Activated T-helper 1 cell treated with Interleukin-2 at 50 U/mL for 16 hours (primary cell): Measurements from ENCODE around the gene CASD1.

Experiments
- DNase-seq: peaks from one replicate; pipeline ENCODE4 v3.0.0-alpha.2; 2020; ENCODE audit warnings: low read depth

CASD1 gene

DNA sequence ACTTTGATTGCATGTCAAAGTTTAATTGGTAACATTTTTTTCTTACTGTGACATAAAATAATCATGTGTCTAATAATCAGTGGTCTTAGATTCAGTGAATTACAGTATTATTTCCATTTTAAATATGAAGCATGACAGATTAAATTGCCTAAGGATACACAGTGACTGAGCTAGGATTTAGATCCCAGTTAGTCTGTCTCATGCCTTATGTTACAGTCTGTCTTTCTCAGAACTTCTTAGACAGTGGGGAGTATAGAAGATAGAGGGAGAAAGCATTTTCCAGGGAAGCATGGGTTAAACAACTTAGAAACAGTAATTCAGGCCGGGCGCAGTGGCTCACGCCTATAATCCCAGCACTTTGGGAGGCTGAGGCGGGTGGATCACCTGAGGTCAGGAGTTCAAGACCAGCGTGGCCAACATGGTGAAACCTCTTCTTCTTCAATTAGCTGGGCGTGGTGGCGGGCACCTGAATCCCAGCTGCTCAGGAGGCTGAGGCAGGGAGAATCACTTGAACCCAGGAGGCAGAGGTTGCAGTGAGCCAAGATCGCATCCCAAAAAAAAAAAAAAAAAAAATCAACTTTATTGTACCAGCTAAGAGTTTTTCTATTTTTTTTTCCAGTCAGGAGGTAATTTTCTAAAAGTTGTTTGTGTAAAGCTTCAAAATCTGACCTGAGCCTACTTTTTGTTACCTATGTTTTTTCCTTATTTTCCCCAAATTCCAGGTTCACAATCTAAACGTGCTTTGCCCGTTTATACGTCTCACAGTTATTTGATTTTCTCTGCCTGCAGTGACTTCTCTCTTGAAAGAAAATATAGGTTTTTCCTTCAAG lies 3.3 kb downstream of the CASD1 start:
- no peak for DNase-seq

DNA sequence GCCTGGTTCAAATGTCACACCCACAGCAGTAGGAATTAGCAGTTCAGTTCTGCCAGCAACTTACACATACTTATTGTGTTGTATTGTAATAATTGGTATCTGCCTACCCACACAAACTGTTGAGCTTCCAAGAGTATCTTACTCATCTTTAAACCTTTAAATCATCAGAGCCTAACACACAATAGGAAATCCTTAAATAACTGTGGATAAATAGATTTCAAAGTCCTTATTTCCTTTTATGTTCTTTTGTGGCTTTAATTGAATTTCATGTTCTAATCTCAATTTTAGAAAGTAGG lies 3.9 kb downstream of the CASD1 start:
- DNase-seq, result no peak

DNA sequence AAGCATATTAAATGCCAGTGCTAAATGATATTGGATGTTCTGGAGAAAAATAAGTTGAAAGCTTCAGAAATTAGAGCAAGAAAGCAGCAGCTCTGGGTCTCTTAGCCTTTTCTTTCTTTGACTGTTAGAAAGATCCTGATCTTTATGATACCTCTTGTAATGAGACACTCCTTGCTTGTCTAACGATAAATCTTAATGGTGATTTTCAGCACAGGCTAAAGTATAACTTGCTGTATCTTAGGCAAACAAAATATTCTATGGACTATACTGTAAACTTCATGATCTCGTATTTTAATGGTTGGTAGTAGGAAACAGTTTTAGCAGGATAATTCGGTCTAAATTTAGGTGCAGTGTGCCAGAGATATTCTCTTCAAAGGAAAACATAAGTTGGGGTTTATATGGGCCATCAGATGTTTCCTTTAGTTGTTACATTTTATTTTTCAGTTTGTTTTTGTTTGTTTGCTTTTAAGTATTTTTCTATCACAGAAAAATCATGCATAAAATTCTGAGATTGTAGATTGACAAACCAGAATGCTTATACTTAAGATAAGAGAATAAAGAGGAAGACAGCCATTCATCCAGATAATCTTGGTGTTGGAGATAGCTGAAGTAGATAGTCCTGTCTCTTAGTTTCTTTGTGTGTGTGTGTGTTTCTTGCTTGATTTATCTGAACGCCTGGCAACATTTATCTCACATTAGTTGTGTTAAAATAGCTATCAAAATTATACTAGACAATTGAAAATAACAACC lies 4.7 kb downstream of the CASD1 start:
- no peak for DNase-seq

DNA sequence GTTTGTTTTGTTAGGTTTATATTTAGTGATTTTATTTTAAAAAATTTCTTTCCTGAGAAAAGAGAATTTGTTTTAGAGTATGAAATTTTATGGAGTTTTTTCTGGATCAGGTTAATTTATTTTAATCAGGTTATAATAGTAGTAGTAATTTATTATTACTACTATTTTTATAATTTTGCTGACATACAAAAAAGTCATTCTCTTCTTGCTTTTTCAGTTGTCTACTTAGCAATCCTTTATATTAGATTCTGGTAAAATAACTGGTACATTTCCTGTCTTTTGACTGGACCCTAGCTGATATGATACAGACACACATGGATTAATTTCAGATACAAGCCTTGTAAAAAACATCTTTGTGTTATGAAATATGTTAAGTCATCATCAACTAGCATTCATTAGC lies 5.3 kb downstream of the CASD1 start:
- DNase-seq, result no peak

DNA sequence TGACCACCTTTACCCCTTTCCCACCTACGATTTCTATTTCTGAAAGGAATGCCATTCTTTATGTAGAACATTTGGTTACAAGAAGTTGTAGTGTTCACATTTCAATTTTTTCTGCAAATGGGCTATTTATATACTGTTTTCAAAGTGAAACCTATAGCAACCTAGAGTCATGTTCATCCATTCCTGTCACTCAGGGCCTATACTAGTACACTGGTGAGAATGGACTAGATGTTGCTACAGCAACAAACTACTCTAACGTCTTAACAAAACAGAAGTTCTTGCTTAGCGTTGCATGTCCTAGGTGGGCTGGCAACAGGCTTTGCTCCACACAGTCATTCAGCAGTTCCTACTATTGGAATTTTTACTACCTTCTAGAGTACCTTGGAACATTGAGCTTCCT lies 16.3 kb downstream of the CASD1 start:
- DNase-seq, result no peak

DNA sequence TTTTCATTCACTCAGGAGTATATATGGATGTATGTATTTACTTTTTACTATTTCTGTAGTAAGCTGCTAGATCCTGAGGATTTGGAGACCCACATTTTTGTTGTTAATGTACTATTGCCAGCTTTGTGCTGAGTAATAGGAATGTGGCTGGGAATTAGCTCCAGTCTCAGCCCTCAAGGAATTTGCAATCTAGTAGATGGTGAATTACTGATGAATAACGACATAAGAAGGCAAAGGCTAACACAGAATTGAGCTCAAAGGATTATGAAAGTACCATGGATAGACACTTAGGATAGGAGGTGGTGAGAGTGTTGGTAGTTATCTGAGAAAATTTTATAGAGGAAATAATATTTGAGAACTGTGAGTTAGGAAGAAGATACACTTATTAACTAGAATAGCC lies 19.9 kb downstream of the CASD1 start:
- no peak for DNase-seq

DNA sequence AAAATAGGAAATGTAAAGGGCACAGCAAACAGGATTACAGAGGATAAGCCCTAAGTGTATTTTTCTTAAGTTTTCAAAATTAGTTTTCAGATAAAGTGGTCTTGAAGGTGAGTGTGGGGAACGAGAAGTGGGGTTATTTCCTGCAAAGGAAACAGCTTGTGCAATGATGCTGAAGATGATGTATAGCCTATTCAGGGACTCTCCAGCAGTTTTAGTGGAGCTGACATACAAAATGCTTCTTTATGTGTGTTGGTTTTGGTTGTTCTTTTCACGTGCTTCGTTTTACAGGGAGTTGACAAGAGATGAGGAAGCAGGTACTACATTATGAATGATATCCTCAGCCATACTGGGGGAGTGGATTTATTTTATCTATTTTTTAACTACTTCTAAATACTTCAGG lies 20.5 kb downstream of the CASD1 start:
- no peak for DNase-seq

DNA sequence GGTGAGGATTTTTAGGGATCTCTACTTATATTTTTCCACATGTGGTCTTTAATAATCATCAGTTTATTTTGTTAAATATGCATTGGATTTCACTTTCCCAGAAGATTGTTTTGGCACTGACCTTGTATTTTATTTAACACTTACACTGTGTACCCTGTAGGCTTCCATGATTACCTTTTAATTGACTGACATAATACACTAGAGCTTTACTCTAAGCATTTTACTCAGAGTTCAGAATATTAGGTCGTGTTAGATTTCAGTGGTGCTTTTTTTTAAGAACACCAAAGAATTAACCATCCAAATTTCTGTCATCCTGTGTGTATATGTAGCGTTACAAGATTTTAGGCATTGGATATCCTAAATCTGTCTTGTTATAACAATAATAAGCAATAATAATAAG lies 23.1 kb downstream of the CASD1 start:
- DNase-seq, result no peak

DNA sequence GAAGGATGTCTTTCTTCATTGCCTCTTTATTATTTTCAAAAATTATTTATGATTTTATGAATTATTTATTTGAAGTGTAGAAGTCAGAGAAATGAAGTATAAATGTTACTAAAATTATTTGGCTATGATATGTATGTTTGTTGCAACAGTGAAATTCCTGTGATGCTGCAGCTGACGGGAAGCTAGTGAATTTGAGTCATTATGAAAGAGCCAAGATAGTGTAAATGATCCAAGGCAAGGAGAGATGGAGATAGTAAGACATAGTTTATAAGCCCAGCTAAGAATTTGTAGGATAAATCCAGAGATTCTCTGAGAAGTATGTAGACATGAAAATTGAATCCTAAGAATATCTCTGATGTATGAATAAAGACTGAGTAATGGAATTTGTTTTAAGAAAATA lies 30.8 kb downstream of the CASD1 start:
- DNase-seq, result no peak

DNA sequence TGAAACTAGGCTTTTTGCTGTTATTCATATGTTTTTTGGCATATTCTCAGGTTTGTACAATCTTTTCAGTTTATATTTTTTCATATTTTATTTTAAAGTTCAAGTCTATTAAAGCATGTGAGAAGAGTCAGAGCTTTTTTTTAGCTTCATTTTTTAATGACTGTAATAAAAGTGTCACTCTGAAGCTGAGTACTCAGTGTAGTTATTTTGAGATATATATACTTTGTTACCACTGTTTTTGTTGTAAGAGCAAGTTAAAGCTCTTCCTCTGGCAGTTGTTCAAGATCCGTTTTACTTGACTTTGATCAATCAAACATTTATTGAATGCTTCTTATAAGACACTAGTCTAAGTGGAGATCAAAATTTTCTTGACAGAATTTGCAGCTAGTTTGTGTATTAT lies 37.5 kb downstream of the CASD1 start:
- no peak for DNase-seq

DNA sequence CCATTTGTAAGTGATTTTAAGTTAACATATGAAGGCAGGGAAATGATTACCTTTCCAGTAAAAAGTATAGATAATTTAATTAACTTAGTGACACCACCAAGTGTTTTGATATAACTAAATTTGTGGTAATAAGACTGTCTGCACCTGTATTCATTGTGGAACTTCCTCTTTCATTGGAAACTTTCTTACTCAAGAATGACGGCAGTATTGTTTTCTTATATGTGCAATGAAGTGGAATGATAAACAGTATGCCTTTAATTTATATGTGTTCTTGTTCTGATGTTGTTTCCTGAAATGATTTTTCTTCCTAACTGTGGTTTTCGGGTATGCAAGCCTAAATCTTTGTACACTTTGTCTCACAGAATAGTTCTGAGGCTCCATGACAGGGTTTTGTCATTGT lies 46.4 kb downstream of the CASD1 start:
- no peak for DNase-seq

DNA sequence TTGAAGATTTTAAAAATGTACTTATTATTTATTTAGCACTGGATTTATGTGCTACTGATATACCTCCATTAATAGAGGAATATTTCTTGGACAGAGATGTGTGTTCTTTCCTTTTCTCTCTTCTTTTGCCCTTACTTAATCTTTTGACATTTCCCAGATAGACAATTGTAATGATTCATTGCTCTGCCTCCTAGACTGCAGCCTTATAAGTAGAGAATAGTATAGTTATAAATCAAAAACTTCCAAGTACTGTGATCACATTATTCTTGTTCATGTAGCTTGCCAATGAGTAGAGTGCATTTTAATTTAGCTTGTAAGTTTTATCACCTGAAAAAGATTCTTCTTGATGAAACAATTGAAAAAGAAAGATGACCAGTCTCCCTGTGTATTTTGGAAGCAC lies 47.6 kb downstream of the CASD1 start:
- no peak for DNase-seq

DNA sequence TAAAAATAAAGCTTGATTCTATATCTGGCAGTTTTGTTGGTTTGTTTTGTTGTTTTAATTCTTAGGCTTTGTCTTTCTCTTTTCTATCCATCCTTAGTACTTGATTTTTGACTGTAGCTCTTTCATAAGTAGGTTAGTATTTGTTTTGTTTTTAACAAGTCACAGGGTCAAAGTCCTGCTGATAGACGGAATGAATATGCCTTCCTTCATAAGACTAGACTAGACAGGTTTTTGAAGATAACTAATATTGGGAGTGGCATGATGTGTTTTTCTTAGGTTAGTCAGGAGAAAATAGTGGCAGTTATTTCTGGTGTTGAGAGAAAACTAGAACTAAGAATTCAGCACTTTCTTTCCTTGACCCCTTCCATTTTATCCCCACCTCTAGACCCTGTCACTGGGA lies 50.4 kb downstream of the CASD1 start:
- no peak for DNase-seq

DNA sequence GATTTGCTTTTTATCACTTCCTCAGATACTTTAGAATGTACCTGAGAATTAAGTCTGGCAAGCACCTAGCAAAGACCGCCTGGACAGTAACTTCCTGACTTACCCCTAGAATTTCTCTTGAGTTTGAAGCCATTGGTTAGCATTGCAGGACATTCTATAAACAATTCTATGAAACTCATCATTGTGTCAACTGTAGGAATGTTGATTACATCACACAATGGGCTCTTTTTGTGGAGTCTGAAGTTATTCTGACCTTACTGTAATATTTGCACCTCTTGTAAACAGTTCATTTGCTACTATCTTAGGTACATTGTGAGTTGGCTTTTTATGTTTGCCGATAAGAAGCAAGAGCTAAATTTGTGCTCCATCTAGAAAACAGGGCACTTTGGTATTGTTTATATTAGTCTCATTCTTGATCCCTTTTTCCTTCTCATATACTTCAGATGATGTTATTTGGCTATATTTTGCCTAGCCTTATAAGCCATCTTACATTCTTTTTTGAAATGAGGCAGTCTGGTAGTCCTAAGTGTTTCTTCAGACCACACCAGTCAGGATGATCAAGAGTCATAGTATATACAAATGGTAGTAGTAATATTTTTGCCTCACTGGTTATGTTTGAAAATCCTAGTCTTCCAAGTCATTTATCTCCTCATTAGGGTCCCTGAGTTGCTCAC lies 52.4 kb downstream of the CASD1 start:
- no peak for DNase-seq

DNA sequence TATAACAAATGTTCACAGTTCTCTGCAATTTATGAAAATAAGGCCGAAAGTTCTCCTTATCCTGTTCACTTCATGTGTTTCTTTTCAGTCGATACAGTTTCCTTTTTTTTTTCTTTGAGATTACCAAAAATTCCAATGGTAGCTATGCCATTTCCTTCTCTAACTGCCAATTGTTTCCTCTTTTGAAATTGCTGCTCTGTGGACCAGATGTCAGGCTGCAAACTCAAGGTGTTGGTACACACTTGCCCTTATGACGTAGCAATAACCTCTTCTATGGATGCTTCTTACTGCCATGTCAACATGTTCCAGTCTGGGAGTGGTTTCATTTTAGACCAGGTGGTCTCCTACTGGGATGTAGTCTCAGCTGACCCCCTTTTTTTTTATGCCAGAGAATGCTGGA lies 52.9 kb downstream of the CASD1 start:
- no peak for DNase-seq

DNA sequence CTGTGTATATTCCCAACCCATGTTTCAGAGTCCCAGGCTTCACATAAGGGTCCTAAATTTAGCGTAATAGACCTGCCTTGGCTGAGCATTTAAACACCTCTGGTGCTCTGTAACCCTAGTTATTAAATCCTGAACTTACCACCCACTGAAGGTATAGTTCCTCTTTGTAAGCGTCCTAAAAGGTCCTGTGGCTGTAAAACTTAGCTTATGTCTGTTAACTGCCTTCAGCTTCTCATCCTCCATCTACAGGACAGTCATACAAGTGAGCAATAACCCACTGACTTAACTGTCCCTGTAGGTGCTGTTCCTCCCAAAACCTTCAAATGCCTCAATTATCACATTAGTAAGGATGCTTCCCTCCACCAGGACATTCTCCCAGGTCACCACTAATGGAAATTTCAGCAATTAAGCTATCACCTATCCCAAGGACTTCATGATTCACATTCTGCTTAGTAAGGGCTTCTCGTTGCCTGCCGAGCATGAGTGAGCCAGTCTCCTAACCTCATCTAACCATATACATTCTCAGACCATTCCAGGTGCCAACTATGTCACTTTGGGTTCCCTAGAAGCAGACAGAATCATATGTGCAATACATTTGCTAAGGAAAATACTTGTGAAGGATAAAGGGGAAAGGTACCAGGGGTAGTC lies 55.8 kb downstream of the CASD1 start:
- DNase-seq, result no peak

DNA sequence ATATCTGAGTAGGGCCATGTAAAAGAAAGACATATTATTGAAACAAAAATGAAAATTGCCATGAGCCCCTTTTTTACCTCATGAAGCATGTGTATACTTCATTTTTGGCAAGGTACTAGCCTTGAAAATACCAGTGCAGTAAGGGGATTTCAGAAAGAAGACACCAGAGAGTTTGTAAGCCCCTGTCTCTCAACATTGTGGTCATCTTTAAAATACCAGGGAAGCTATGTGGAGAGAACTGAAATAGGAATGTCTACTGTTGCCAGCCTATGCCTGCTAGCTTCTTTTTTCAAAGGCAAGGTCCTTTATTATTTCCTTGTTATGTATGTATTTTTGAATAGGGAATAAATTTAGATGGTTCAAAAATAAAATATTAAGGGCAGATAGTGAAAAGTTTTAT lies 57.8 kb downstream of the CASD1 start:
- DNase-seq, result no peak

DNA sequence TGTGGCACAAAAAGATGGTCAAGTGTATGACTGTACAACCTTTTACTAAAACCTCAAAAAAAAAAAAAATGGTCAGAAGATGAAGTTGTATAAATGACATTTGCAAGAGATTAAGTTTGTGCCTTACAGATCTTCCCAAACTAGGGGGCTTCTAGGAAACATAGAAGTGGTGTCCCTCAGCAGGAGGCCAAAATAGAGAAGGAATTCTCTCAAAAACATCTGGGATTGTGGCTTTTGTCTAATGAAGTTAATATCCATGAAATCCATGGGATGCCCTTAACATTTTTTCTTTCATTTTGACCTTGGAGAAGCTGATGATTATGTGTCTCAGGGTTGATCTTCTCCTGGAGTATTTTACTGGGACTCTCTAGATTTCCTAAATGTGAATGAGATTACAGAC lies 62.2 kb downstream of the CASD1 start:
- no peak for DNase-seq

DNA sequence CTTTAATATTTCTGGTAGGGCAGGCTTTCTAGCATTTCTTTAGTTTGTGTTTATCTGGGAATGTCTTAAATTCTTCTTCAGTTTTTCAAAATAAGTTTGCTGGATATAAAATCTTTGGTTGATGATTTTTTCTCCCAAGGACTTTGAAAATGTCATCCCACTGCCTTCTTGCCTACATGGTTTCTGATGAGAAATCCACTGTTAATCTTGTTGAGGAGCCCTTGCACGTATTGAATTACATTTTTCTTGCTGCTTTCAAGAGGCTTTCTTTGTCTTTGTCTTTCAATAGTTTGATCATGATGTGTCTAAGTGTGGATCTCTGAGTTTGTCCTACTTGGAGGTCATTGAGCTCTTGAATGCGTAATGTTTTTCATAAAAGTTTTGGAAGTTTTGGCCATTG lies 66.0 kb downstream of the CASD1 start:
- DNase-seq, result no peak

DNA sequence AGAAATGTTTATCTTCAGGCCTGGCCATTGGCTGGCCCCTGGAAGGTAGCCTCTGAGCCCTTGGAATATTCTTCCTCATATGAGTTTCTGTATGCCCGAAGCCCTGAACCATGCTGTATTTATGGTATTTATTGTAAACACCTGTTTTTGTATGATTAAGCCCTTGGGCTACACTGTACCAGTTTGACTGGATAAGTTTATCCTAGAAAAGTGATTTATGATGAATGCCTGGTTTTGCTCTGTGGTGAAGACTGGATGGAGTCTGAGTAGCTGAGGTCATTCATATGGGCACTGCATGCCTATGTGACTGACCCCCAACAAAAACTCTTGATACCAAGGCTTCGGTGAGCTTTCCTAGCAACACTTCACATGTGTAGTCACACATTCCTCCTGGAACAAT lies 66.7 kb downstream of the CASD1 start:
- no peak for DNase-seq

DNA sequence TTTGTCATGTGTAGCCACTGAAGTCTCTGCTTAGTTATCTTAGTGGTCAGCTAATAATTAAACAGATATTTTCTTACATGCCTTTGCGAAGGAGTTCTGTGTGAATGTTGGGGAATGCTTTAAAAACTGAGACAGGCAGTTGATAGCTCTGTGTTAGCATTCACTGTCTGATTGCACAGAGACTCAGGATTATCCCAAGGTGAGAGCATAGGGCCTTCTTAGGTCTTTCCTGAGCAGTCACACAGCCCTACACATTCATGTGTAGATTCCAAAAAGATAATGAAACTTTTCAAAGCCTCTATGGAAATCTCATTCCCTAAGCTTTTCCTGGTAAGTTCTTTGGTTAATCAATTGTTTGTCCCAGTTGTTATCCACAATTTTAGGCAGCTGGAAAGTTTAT lies 67.7 kb downstream of the CASD1 start:
- DNase-seq, result no peak

DNA sequence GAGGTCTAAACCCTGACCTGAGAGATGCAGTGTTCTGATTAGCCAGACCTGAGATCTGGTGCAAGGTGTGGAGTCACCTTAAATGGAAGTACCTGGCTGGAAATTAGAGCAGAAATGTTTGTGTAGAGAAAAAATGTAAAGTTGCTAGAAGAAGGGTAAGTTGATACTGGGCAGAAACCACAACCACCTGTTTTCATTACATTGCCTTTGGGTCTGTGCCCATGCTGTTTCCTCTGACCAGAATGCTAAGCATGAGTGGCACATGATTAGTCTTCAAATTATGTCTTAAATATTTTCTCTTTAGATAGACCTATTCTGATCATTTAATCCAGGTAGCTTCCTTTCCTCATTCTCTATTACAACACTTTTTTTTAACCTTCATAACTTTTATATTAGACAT lies 69.0 kb downstream of the CASD1 start:
- no peak for DNase-seq

DNA sequence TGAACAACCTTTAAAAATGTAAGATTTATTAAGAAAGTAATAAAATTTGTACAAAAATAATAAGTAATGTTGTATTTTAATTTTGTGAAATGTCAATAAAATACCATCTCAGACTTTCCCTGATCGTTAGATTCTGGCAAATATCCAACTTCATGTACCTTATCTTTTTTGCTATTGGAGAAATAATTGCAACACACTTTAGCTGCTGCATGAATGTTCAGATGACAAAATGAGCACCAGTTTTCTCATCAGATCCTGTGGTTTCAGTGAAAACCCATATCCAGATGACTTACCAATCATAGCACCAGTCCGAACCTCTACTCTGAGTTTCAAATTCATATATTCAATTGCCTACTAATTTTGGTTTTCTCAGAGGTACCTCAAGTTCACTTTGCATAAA lies 69.9 kb downstream of the CASD1 start:
- no peak for DNase-seq
